Activated naive CD4-positive, alpha-beta T cell treated with anti-CD3 and anti-CD28 coated beads, Interleukin-2, amount 50 U/mL, for 72 hours (primary cell): ENCODE measurements around the gene GRIN1. TPM values are rescaled to one million over a fixed set of nuclear protein-coding genes. Genes with fewer than 3 reads are reported as not detected.
A peak's percentile ranks its signal among the peaks of the same experiment; 100 is the strongest.

Experiments
- ATAC-seq, 2 donors: fragments of 150-1000 bp; cut with Tn5 transposase; 2 replicates each; pipeline ENCODE4 v1.10.0; 2021; ENCODE audit warnings: mild to moderate bottlenecking in 2 of 2, moderate library complexity in 2 of 2
- DNase-seq, 2 donors: peaks; one replicate each; pipeline ENCODE4 v3.0.0; 2021 to 2022; ENCODE audit warnings: low spot score in 2 of 2
- H3K27ac Mint-ChIP-seq, 2 donors: one replicate each; pipeline ENCODE4 v1.8.0; 2022; ENCODE audit warnings: mild to moderate bottlenecking in 2 of 2, mixed read lengths in 2 of 2
- H3K36me3 Mint-ChIP-seq, 2 donors: one replicate each; pipeline ENCODE4 v1.8.0; 2022; ENCODE audit warnings: mixed read lengths in 2 of 2
- H3K9me3 Mint-ChIP-seq, 2 donors: one replicate each; pipeline ENCODE4 v1.8.0; 2022; ENCODE audit warnings: mixed read lengths in 2 of 2
- total RNA-seq, 2 donors: library from RNA; stranded (reverse); gene quantifications; one replicate each; pipeline ENCODE4 v1.2.3, GENCODE V29; 2022

The GRIN1 gene
- total RNA-seq = under 1 TPM in 1 of 2 donors, not detected in 1; 0.10 TPM

DNA sequence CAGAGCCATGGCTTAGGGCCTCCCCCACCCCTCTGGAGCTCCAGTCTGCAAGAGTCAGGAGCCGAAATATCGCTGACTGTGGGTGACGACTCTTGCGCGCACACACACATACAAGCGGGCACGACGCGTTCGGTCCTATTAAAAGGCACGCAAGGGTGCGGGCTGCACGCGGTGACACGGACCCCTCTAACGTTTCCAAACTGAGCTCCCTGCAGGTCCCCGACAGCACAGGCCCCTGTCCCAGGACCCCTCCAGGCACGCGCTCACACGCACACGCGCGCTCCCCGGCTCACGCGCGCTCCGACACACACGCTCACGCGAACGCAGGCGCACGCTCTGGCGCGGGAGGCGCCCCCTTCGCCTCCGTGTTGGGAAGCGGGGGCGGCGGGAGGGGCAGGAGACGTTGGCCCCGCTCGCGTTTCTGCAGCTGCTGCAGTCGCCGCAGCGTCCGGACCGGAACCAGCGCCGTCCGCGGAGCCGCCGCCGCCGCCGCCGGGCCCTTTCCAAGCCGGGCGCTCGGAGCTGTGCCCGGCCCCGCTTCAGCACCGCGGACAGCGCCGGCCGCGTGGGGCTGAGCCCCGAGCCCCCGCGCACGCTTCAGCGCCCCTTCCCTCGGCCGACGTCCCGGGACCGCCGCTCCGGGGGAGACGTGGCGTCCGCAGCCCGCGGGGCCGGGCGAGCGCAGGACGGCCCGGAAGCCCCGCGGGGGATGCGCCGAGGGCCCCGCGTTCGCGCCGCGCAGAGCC lies at the start of gene GRIN1:
GRIN1 (plus strand) TSS at position 433 of the 746 bp plus-strand sequence. CDS start 333 bp downstream, outside the sequence.
- Mint-ChIP-seq H3K36me3 (peaks cover 0 to 6% of the 10 kb centered on the region in 2 donors), H3K27ac (no peak within 1 kb of the TSS), H3K9me3 (no peaks in the 10 kb centered on the region)
- ATAC-seq = peak in 1 of 2 donors; percentile 73
- DNase-seq = peak in 1 of 2 donors; percentile 56

DNA sequence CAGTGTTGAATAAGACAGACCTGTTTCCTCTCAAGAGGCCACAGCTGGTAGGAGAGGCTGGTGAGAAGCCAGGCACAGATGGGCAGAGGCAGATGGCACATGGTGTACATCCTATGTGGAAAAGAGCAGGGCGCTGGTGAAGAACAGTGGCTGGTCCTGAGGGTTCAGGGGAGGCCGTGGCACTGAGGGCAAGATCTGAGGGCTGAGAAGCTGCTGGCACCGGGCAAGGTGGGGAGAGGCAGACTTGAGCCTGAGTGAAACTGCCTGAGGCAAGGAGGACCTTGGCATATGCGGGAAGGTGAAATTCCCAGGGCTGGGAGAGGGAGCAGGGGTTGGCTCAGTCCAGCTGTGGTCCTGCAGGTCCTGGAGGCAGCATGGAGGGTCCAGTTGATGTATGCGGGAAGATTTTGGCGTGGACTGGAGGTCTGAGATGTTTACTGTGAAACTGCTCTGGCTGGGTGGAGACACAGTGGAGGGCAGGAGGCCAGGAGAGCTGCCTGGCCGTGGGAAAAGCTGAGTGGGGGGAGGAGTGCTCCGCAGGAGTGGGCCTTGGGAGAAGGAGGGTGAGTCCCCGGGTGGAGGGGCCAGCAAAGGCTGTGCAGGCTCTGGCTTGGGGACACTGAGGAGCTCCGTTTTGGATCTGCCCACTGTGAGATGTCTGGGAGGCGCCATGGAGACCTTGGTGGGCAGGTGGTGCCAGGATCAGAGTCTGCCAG lies 49.6 kb upstream of the GRIN1 start:
- H3K27ac Mint-ChIP-seq = peak overlapping the region; percentile 48 to 89
- H3K36me3 Mint-ChIP-seq = peaks cover 0 to 5% of the 10 kb centered on the region in 2 donors
- DNase-seq = no peak
- ATAC-seq = no peak
- no peaks in the 10 kb centered on the region for H3K9me3 Mint-ChIP-seq

DNA sequence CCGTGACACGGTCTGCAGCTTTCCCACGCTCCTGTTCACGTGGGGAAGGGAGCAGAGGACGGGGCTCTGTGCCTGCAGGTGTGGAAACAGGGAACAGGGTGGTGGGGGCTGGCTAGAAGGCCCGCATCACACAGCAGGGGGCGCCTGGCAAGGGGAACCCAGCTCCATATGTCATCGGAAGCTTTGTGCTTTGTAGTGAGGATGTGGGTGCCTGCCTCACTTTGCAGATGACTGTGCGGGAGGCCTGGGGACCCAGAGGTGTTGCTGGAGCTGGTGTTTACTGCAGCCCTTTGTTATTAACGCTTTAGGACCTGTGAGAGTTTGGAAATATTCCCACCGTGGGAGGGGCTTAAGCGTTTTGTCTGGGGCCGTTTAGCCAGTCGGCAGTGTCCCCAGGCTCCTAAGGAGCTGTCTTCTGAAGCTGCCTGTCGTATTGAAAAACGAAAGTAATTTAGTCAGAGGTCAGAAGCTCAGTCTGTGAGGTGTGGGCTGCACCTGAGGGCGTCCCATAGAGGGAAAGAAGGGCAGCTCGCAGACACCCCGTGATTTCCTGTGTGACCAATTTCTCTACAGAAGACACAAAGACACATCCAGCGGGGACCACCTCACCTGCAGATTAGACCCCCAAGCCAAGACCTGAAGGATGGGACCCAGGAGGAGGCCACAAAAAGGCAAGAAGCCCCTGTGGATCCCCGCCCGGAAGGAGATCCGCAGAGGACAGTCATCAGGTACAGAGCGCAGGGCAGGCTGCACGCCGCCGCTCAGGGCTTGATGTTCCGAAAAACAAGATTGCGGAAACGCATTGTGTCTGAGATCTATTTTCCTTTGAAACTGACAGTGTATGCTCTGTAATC lies 43.1 kb upstream of the GRIN1 start:
- peak; percentile 97 to 98 for ATAC-seq
- peaks cover 11 to 16% of the 10 kb centered on the region in 2 donors for H3K36me3 Mint-ChIP-seq
- peak; percentile 86 to 90 for DNase-seq

DNA sequence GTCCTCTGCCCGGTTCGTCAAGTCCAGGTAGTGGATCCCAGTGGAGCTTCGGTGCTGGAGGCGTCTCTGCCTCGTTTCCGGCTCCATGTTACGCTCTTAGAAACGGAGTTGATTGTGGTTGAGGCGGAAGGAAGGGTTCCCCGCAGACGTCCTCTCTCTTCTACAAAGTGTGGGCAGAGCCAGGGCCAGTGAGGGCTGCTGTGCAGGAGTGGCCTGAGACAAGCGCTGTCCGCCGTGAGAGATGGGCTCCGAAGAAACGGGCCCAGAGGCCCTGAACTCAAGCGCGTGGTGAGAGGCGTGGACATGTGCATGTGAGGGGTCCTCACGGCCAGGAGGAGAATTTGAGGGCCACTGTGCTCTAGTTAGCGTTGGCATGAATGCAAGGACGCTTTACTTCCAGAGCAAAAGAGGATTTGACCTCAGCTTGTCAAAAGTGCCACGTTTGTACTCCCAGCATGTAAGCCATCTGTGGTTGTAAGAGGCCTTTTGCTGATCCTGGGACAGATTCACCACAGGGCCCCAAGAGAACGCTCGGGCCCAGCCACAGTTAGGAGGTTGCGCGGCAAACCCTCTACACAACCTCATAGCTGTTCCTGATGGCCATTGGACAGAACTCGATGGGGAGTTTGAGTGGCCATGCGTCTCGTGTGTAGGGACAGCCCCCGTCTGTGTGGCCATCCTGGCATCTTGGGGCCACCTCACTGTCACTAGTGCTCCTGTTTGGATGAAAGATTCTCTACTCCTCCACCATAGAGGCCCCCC lies 42.0 kb upstream of the GRIN1 start:
- ATAC-seq (no peak), DNase-seq (no peak)
- Mint-ChIP-seq H3K27ac (peak overlapping the region; percentile 36 to 89), H3K9me3 (no peaks in the 10 kb centered on the region), H3K36me3 (peaks cover 11 to 16% of the 10 kb centered on the region in 2 donors)

More for the DNA sequence above, 43.1 kb upstream of the GRIN1 start:
- peak overlapping the region; percentile 89 to 96 for H3K27ac Mint-ChIP-seq
- H3K9me3 Mint-ChIP-seq = no peaks in the 10 kb centered on the region

DNA sequence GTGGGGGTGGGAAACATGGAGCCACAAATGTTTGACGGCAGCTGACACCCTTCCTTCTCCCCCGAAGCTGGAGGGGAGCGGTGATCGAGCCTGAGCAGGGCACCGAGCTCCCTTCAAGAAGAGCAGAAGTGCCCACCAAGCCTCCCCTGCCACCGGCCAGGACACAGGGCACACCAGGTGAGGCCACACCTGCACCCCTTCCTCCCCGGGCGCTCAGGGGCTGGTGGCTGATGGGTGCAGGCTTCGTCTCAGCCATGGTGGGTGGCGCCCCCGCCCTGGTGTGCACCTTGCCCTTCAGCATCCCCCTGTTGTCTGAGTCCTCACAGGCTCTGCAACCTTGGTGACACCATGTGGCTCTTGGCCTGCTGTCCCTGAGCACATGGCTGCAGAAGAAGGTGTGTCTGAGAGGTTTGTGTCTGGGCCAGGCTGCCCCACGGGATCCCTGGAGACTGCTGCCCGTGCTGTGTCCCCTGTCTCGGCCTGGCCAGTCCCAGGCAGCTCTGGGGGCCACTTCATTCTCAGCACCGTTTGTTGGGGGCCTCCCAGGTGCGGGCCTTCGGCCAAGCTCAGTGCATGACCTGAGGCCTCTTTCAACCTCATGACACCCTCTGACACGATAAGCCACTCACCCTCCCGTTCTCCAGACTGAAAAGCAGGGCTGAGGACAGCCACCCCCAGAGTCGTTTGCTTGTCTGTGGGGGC lies 41.0 kb upstream of the GRIN1 start:
- no peaks in the 10 kb centered on the region for H3K9me3 Mint-ChIP-seq
- DNase-seq (no peak), ATAC-seq (no peak)
- no peak overlapping the region for H3K27ac Mint-ChIP-seq
- H3K36me3 Mint-ChIP-seq = peaks cover 11 to 16% of the 10 kb centered on the region in 2 donors

DNA sequence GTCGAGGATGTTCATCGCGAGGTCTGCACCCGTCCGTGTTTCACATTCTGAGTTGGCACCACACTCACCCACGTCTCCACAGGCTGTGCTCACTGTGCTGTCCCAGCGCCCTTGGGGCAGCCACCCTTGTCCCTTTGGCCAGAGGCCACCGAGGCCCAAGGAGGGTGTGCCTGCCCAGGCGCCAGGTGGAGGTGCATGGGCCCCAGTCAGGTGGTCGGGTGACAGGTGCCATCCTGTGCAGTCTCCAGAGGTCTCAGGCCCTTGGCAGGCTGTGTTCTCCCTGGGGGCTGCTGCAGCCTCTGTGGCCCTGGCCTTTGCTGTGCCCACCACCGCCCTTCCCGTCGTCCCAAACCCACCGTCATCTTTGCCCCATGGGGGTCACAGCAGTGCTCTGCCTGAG lies 39.7 kb upstream of the GRIN1 start:
- DNase-seq = no peak
- H3K27ac Mint-ChIP-seq = no peak overlapping the region
- no peak for ATAC-seq
- H3K36me3 Mint-ChIP-seq = peaks cover 11 to 16% of the 10 kb centered on the region in 2 donors
- no peaks in the 10 kb centered on the region for H3K9me3 Mint-ChIP-seq

DNA sequence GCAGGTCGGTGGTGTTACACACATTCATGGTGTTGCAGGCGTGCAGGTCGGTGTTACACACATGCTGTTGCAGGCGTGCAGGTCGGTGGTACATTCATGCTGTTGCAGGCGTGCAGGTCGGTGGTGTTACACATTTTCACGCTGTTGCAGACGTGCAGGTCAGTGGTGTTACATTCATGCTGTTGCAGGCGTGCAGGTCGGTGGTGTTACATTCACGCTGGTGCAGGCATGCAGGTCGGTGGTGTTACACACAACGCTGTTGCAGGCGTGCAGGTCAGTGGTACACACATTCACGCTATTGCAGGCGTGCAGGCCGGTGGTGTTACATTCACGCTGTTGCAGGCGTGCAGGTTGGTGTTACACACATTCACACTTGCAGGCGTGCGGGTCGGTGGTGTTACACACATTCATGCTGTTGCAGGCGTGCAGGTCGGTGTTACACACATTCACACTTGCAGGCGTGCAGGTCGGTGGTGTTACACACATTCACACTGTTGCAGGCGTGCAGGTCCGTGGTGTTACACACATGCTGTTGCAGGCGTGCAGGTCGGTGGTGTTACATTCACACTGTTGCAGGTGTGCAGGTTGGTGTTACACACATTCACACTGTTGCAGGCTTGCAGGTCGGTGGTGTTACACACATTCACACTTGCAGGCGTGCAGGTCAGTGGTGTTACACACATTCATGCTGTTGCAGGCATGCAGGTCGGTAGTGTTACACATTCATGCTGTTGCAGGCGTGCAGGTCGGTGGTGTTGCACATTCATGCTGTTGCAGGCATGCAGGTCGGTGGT lies 35.6 kb upstream of the GRIN1 start:
- DNase-seq (no peak), ATAC-seq (no peak)
- Mint-ChIP-seq H3K36me3 (peaks cover 0 to 6% of the 10 kb centered on the region in 2 donors), H3K27ac (no peak overlapping the region), H3K9me3 (no peaks in the 10 kb centered on the region)

DNA sequence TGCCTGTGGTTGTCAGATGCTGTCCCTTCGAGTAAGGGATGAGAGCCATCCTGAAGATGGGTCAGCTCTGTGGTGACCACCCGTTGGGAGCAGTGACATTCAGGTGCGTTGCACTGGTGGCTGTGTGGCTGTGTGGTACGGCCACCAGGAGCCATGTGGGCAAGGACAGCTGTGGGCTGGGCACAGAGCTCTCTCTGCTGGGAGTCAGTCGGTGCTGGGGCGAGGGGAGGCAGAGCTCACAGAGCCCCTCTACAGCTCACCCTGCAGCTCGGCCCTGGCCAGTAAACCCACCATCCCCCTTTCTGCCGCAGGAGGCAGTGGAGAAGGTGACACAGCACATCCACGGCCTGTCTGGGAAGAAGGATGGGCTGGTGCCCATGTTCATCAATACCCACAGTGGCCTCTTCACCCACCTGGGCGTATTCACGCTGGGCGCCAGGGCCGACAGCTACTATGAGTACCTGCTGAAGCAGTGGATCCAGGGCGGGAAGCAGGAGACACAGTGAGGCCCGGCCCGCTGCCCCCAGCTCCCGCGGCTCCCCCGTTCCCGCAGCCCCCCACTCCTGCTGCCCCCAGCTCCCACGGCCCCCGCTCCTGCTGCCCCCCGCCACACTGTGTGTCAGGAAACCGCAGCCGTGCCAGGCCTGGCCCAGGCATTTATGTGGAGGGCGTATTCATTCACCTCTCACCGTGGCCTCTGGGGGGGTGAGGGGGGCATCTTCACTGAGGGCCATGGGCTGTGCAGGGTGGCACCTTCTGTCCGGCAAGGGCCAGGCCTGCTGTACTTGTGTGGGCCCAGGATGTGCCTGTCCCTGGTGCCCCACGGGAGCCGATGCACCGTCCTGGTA lies 32.9 kb upstream of the GRIN1 start:
- Mint-ChIP-seq H3K27ac (no peak overlapping the region), H3K36me3 (no peaks in the 10 kb centered on the region)

DNA sequence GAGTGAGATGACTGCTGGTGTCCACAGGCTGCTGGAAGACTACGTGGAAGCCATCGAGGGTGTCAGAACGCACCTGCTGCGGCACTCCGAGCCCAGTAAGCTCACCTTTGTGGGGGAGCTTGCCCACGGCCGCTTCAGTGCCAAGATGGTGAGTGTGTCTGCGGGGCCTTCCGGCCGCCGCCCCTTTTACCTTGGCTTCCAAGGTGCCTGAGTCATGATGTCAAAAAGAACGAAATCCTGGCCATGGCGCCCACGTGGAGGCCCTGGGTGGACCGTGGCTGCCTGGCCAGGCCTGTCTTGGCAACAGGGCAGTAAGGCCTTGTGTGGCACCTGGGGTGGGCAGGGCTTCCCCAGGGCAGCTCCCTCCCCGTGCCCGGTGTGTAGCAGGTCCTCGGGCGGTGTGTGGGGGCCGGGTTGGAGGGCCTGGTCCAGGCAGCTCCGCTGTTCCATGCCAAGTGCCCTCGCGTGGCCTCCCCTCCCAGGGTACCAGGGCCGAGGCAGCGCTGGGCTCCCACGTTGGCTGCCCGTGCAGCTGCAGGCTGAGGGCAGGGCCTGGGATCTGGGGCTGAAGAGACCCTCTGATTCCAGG lies 32.2 kb upstream of the GRIN1 start:
- Mint-ChIP-seq H3K36me3 (no peaks in the 10 kb centered on the region), H3K27ac (no peak overlapping the region), H3K9me3 (no peaks in the 10 kb centered on the region)
- ATAC-seq = no peak
- no peak for DNase-seq

More for the DNA sequence above, 32.9 kb upstream of the GRIN1 start:
- DNase-seq = no peak
- no peaks in the 10 kb centered on the region for H3K9me3 Mint-ChIP-seq
- no peak for ATAC-seq

DNA sequence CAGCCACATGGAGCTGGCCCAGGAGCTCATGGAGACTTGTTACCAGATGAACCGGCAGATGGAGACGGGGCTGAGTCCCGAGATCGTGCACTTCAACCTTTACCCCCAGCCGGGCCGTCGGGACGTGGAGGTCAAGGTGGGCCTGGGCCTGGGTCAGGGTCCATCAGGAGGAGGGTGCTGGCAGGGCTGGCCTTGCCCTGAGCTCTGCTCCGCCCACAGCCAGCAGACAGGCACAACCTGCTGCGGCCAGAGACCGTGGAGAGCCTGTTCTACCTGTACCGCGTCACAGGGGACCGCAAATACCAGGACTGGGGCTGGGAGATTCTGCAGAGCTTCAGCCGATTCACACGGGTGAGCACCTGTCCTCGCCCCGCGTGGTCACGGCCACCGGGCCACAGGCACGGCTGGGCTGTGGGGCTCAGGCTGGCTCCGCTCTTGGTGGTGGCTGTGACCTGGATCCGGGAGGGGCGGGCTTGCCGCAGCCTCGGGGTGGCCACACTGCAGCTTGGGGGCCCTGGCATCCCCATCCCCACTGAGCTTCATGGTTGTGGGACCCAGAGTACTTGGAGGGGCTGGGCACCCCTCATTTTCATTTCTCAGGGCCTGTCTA lies 31.5 kb upstream of the GRIN1 start:
- ATAC-seq (peak in 1 of 2 donors; percentile 11), DNase-seq (no peak)
- Mint-ChIP-seq H3K36me3 (no peaks in the 10 kb centered on the region), H3K27ac (no peak overlapping the region), H3K9me3 (no peaks in the 10 kb centered on the region)

DNA sequence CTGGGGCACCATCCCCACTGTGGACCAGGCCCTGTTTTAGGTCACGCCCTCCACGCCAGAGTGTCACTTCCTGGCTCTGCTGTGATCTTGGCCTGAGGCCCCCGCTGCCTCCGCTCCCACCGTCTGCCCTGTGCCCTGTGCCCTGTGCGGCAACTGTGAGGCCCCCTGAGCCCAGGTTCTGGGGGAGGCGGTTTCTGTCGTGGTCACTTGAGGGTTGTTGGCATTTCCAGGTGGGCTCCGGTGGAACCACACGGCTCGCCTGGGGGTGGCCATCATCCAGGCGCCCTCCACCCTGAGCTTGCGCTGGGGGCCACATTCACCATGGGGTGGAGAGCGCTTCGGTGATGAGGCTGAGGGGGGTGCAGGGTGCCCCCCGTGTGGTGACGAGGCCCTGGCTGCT lies 31.0 kb upstream of the GRIN1 start:
- no peak overlapping the region for H3K27ac Mint-ChIP-seq
- ATAC-seq = no peak
- no peaks in the 10 kb centered on the region for H3K36me3 Mint-ChIP-seq
- DNase-seq = no peak
- H3K9me3 Mint-ChIP-seq = no peaks in the 10 kb centered on the region

DNA sequence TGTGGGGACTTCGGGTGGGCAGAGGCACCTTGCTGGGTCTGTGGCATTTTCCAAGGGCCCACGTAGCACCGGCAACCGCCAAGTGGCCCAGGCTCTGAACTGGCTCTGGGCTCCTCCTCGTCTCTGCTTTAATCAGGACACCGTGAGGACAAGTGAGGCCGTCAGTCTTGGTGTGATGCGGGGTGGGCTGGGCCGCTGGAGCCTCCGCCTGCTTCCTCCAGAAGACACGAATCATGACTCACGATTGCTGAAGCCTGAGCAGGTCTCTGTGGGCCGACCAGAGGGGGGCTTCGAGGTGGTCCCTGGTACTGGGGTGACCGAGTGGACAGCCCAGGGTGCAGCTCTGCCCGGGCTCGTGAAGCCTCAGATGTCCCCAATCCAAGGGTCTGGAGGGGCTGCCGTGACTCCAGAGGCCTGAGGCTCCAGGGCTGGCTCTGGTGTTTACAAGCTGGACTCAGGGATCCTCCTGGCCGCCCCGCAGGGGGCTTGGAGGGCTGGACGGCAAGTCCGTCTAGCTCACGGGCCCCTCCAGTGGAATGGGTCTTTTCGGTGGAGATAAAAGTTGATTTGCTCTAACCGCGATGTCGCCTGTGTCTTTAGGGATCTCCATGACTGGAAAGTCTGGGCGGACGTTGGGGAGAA lies 30.2 kb upstream of the GRIN1 start:
- Mint-ChIP-seq H3K9me3 (no peaks in the 10 kb centered on the region), H3K36me3 (no peaks in the 10 kb centered on the region), H3K27ac (no peak overlapping the region)
- ATAC-seq (no peak), DNase-seq (no peak)
